NT2/D1 (cell line): ENCODE measurements around the gene ZEB2.

Source experiments
- DNase-seq: peaks from one replicate; pipeline ENCODE4 v3.0.0-alpha.2; 2011; ENCODE audit warnings: low read depth, low spot score
- H3K27me3 ChIP-seq: 2 replicates; pipeline ENCODE4 v1.6.0; 2011; ENCODE audit warnings: mild to moderate bottlenecking; ENCODE audit not compliant: insufficient read length, insufficient read depth
- H3K36me3 ChIP-seq: 2 replicates; pipeline ENCODE4 v1.6.1; 2011; ENCODE audit warnings: mild to moderate bottlenecking, low read length, mixed read lengths; ENCODE audit not compliant: insufficient read depth, insufficient read length
- H3K4me1 ChIP-seq: 2 replicates; pipeline ENCODE4 v1.5.1; 2011; ENCODE audit not compliant: insufficient read depth, insufficient read length
- H3K4me3 ChIP-seq: 2 replicates; pipeline ENCODE4 v1.5.1; 2011; ENCODE audit warnings: low read depth; ENCODE audit not compliant: insufficient read length
- H3K9ac ChIP-seq: 2 replicates; pipeline ENCODE4 v1.6.0; 2011; ENCODE audit warnings: low read depth; ENCODE audit not compliant: insufficient read length
- H3K9me3 ChIP-seq: 2 replicates; pipeline ENCODE4 v1.5.1; 2011; ENCODE audit warnings: mild to moderate bottlenecking, low read length; ENCODE audit not compliant: insufficient read depth
- SUZ12 ChIP-seq: IDR thresholded peaks from 2 replicates; pipeline ENCODE4 v1.6.1; 2011; ENCODE audit not compliant: insufficient read length, insufficient read depth; ENCODE audit errors: extremely low read depth
- YY1 ChIP-seq: IDR thresholded peaks from 2 replicates; pipeline ENCODE4 v1.6.1; 2011; ENCODE audit not compliant: insufficient read length, insufficient read depth
- ZNF274 ChIP-seq: IDR thresholded peaks from 2 replicates; pipeline ENCODE4 v1.6.1; 2011; ENCODE audit warnings: mild to moderate bottlenecking, low read depth, low read length

Gene ZEB2

DNA sequence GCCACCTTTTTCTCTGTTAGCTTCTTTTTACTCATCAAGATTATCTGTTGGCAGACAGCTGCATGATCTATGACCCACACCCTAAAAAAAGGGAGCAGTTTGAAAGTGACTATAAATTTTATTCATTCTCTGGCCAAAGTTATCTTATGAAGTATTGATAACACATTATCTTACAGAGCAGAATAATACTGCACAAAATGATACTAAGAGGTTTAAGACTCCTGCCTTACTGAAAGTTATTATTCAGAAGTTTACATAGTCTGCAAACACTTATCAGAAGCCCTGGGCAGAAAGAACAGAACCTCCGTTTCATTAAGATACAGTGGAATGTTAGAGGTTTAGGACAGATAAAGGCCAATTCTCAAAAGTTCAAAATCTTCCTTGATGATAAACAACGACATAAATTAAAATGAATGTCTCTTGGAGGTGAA is 78.2 kb downstream of the ZEB2 start:
- DNase-seq: no peak

DNA sequence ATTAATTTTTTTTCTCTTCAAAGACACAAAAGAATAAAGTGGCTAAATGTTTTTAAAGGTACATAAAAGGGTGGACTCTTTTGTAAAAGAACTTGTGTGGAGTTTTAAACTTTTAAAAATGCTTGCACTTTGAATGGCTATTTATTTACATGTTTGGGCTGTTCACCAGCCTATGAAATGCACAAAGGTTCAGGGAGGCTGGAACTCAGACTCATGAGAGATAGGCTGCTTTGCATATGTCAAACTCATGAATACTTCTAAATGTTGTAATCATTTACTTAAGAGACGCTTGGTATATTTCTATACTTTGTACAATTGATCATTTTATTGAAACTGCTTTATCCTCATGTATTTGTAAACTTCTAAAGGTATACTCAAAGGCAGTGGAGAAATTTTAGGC is 79.9 kb downstream of the ZEB2 start:
- H3K9me3 ChIP-seq: no peaks in the 10 kb centered on the region
- TF ChIP-seq YY1 (no peak), ZNF274 (no peak), SUZ12 (no peak)

More for the DNA sequence above, 78.2 kb downstream of the ZEB2 start:
- Histone ChIP-seq H3K4me1 (peaks cover 4% of the 10 kb centered on the region), H3K9me3 (no peaks in the 10 kb centered on the region), H3K4me3 (no peak overlapping the region), H3K36me3 (no peaks in the 10 kb centered on the region), H3K9ac (no peak overlapping the region), H3K27me3 (no peaks in the 10 kb centered on the region)
- TF ChIP-seq ZNF274 (no peak), YY1 (no peak), SUZ12 (no peak)

DNA sequence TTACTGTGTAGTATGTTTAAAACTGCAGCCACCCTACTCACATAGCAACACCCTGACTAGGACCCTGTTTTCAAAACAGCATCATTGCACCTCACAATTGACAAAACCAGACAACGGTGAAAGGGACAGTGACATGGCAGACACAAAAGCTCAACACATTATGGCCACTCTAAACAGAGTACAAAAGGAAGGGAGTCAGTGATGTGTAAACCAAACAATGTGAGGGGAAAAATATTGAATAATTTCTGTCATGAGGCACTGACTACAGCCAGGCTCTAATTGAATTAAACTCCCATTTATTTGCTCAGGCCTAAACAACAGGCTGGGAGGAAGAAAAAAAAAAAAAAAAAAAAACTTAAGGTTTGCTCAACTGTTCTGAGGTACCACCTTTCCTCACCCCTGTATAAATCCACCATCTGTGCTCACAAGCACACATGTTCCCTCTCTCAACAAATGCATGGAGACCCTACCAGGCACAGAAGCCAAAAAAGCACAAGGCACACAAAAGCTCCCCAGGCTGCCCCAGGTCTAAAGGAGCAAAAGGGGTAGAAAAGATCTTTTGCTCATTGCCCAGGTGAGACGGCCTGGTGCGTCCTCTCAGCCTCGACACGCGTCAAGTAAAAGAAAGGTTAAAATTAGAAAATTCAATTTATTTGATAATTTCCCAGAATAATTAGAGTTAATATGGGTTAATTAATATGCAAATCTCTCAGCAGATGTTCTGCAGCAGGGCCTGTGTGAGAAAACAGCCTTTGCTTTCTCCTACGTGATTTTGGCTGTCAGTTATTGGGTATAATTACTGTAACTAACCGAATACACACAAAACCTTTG is 80.9 kb downstream of the ZEB2 start:
- no peaks in the 10 kb centered on the region for H3K9me3 ChIP-seq
- peaks cover 4% of the 10 kb centered on the region for H3K4me1 ChIP-seq
- H3K4me3 ChIP-seq: no peak overlapping the region
- no peak for TF ChIP-seq ZNF274
- H3K9ac ChIP-seq: no peak overlapping the region
- H3K27me3 ChIP-seq: no peaks in the 10 kb centered on the region
- no peak for DNase-seq
- H3K36me3 ChIP-seq: peaks cover 3% of the 10 kb centered on the region

More for the DNA sequence above, 79.9 kb downstream of the ZEB2 start:
- peaks cover under 1% of the 10 kb centered on the region for H3K36me3 ChIP-seq
- H3K4me1 ChIP-seq: peaks cover 4% of the 10 kb centered on the region
- DNase-seq: no peak
- H3K9ac ChIP-seq: no peak overlapping the region
- H3K4me3 ChIP-seq: no peak overlapping the region
- no peaks in the 10 kb centered on the region for H3K27me3 ChIP-seq

DNA sequence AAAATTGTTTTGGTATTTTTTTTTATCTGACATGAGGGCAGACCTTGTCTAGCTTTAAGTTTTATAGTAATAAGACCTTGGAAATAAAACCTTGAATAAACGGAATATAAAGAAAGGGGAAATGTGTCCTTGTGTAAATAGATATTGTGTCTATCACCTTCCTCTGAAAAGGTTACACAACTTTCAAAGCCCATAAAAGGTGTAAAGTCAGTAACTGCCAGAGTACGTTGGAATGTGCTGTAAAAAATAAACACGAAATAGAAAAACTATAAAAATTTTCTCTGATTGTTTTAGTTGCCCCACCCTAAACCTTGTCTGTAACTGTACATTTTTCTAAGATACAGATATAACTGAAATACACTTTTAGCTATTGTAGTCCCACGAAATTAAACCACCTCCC is 82.3 kb downstream of the ZEB2 start:
- H3K4me3 ChIP-seq: no peak overlapping the region
- H3K9ac ChIP-seq: no peak overlapping the region
- H3K9me3 ChIP-seq: no peaks in the 10 kb centered on the region
- H3K36me3 ChIP-seq: peaks cover 3% of the 10 kb centered on the region
- TF ChIP-seq YY1: no peak
- no peak for TF ChIP-seq ZNF274
- TF ChIP-seq SUZ12: no peak
- no peaks in the 10 kb centered on the region for H3K27me3 ChIP-seq
- peaks cover 4% of the 10 kb centered on the region for H3K4me1 ChIP-seq
- DNase-seq: no peak

DNA sequence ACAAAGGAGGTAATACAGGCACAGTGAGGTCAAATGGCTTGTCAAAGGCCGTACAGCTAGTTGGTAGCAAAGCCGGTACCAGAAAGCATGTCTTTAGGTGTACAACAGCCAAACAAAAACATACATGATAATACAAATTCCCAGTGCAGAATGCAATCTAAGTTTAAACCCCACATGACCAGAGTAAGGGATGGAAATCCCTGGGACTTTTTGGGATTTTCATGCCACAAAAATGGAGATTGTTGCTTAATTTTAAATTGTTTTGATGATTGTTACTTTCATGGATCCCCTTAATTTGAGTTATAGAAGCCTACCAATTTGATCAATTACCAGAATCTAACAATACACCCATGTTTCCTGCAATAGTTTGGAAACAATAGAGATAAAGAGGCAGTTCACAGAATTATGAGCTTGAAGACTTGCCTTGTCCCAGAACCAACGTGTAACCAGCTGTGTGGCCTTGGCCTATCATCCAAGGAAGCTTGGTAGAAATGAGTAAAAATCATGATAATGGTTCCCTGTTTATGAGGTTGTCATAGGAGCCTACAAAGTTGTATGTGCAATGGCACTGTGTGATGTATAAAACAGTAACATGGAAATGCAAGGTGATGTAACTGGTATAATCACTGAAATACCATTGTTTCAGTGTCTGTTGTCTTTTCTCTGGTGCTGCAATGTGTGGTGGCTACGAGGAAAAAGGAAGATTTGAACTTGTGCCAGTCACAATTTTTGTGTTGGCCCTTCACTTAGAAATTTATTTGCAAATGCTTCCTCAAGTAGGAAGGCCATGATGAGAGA is 85.3 kb downstream of the ZEB2 start:
- Histone ChIP-seq H3K27me3 (no peaks in the 10 kb centered on the region), H3K9ac (no peak overlapping the region), H3K4me3 (no peak overlapping the region), H3K4me1 (peaks cover 5% of the 10 kb centered on the region), H3K36me3 (peaks cover 6% of the 10 kb centered on the region), H3K9me3 (no peaks in the 10 kb centered on the region)
- no peak for TF ChIP-seq ZNF274
- no peak for TF ChIP-seq SUZ12
- no peak for TF ChIP-seq YY1
- DNase-seq: no peak

DNA sequence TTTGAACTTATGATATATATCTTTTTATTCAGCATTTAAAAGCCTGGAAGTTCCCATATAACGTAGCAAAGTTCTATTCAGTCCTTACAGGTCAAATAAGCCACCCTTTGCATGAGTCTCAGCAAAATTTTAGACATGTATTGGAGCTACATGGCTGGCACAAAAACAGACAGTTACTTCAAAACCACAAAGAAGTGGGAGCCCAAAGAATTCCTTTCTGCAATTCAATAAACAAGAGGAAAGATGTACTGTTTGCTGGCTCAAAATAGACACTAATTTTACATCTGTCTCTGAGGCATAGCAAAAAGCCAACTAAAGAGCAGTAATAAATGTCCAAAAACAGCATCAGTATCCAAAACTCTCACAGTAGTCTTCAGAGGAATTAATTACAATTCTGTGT is 87.0 kb downstream of the ZEB2 start:
- Histone ChIP-seq H3K4me1 (peaks cover 5% of the 10 kb centered on the region), H3K4me3 (no peak overlapping the region), H3K9me3 (no peaks in the 10 kb centered on the region), H3K9ac (no peak overlapping the region), H3K36me3 (peaks cover 21% of the 10 kb centered on the region), H3K27me3 (no peaks in the 10 kb centered on the region)
- no peak for DNase-seq
- TF ChIP-seq YY1: no peak
- TF ChIP-seq SUZ12: no peak

DNA sequence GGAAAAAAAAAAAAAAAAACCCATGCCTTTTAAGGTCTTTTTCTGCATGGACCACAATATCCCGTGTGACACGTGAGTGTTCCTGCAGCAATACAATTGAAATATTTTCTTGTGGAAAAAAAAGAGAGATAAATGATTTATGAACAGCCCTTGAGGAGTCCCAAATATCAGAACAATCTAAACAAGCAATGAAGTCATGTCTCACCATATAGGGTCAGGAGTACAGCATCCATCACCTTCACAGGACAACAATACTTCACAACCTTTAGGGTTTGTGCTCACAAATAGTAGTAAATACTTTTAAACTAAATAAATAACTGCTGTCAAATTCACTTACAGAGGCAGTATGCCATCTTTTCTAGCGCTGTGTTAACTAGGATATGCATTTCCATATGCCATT is 87.9 kb downstream of the ZEB2 start:
- H3K4me1 ChIP-seq: peaks cover 5% of the 10 kb centered on the region
- H3K36me3 ChIP-seq: peaks cover 21% of the 10 kb centered on the region
- H3K9ac ChIP-seq: no peak overlapping the region
- DNase-seq: no peak
- TF ChIP-seq SUZ12 (no peak), YY1 (no peak), ZNF274 (no peak)
- no peaks in the 10 kb centered on the region for H3K9me3 ChIP-seq
- no peak overlapping the region for H3K4me3 ChIP-seq
- no peaks in the 10 kb centered on the region for H3K27me3 ChIP-seq
